ENCODE measurements around the gene PROS1. TPM values are rescaled to one million over a fixed set of nuclear protein-coding genes. Genes with fewer than 3 reads are reported as not detected.
A peak's percentile ranks its signal among the peaks of the same experiment; 100 is the strongest.

PROS1 gene
- total and polyA plus RNA-seq, 12 donors: 13.0 to 147 (median 41.4) TPM

GRCh38 chr3:93911206-93911605 lies 62.5 kb downstream of the PROS1 start:
- Histone ChIP-seq H3K4me3 (no peak overlapping the region), H3K27me3 (no peaks in the 10 kb centered on the region), H3K9me3 (peaks cover 0 to 15% (median 0%) of the 10 kb centered on the region in 11 donors), H3K4me1 (peaks cover 0 to 5% (median 0%) of the 10 kb centered on the region in 9 donors), H3K27ac (no peak overlapping the region), H3K36me3 (no peaks in the 10 kb centered on the region)
- 87 to 90% methylated on average over 2 of the region's 2 CpGs for WGBS, 2 donors
- intact Hi-C loops (cut with DNase I): no loop called here
- TF ChIP-seq, protein P1, sequence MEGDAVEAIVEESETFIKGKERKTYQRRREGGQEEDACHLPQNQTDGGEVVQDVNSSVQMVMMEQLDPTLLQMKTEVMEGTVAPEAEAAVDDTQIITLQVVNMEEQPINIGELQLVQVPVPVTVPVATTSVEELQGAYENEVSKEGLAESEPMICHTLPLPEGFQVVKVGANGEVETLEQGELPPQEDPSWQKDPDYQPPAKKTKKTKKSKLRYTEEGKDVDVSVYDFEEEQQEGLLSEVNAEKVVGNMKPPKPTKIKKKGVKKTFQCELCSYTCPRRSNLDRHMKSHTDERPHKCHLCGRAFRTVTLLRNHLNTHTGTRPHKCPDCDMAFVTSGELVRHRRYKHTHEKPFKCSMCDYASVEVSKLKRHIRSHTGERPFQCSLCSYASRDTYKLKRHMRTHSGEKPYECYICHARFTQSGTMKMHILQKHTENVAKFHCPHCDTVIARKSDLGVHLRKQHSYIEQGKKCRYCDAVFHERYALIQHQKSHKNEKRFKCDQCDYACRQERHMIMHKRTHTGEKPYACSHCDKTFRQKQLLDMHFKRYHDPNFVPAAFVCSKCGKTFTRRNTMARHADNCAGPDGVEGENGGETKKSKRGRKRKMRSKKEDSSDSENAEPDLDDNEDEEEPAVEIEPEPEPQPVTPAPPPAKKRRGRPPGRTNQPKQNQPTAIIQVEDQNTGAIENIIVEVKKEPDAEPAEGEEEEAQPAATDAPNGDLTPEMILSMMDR (IDR thresholded peaks at IDR 0.05): no peak
- ATAC-seq: no peak
- DNase-seq: no peak

GRCh38 chr3:93910097-93910496 lies 63.6 kb downstream of the PROS1 start:
- DNase-seq (no peak), ATAC-seq (no peak)
- TF ChIP-seq, protein P1 (IDR thresholded peaks at IDR 0.05): no peak
- Histone ChIP-seq H3K27ac (no peak overlapping the region), H3K27me3 (no peaks in the 10 kb centered on the region), H3K4me1 (peaks cover 0 to 5% (median 0%) of the 10 kb centered on the region in 9 donors), H3K4me3 (no peak overlapping the region), H3K9me3 (peaks cover 0 to 15% (median 0%) of the 10 kb centered on the region in 11 donors), H3K36me3 (peaks cover 0 to 7% (median 0%) of the 10 kb centered on the region in 9 donors)
- intact Hi-C loops (cut with DNase I): no loop called here

GRCh38 chr3:93907132-93907531 lies 66.6 kb downstream of the PROS1 start:
- intact Hi-C loops (cut with DNase I): loop anchor here in 6 of 10 donors (5.0 to 10.0 kb wide), 2 partner anchors 158 to 160 kb away; partner anchors contain the start of genes DHFR2 (in 2 of the 6) and NSUN3 (in 2 of the 6)

DNA sequence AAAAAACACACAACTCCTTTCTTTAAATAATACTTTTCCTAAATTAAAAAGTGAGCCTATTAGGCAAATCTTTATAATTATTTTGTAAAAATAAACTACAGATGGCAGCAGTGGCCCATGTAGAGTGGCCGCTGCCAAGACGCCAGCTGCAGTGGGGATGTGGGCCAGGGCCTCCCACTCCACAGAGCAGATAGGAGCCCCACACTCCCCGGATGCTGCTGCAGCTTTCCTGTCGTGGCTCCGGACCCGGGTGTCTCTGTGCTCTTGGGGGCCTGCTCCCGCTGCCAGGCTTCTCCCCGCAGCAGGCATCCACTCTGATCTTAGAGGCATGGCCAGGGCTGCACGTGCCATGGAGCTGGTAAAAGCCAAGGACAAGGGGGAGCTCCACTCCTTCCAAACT lies 67.5 kb downstream of the PROS1 start:
- Histone ChIP-seq H3K9me3 (no peaks in the 10 kb centered on the region), H3K4me1 (peaks cover 0 to 5% (median 0%) of the 10 kb centered on the region in 9 donors), H3K4me3 (no peak overlapping the region), H3K36me3 (peaks cover 0 to 37% (median 3%) of the 10 kb centered on the region in 9 donors), H3K27me3 (no peaks in the 10 kb centered on the region), H3K27ac (no peak overlapping the region)
- intact Hi-C loops (cut with DNase I): loop anchor here in 6 of 10 donors (5.0 to 10.0 kb wide), 2 partner anchors 159 to 161 kb away; partner anchors contain the start of genes DHFR2 (in 2 of the 6) and NSUN3 (in 2 of the 6)
- ATAC-seq: peak in 7 of 8 donors; percentile 47 to 86 (median 81)
- 73 to 79% methylated on average over 9 of the region's 9 CpGs for WGBS, 2 donors
- TF ChIP-seq, protein P1 (IDR thresholded peaks at IDR 0.05): peak in 5 of 9 donors; percentile 29 to 52 (median 46)
- DNase-seq: peak; percentile 30 to 33

More at GRCh38 chr3:93907132-93907531, 66.6 kb downstream of the PROS1 start:
- WGBS, 2 donors: 94 to 100% methylated on average over 1 of the region's 1 CpG
- TF ChIP-seq, protein P1 (IDR thresholded peaks at IDR 0.05): no peak
- Histone ChIP-seq H3K4me1 (peaks cover 0 to 5% (median 0%) of the 10 kb centered on the region in 9 donors), H3K36me3 (peaks cover 0 to 31% (median 3%) of the 10 kb centered on the region in 9 donors), H3K4me3 (no peak overlapping the region), H3K27me3 (no peaks in the 10 kb centered on the region), H3K9me3 (peaks cover 0 to 6% (median 0%) of the 10 kb centered on the region in 11 donors), H3K27ac (no peak overlapping the region)
- DNase-seq: no peak
- ATAC-seq: peak in 2 of 8 donors; percentile 8 to 11

All from heart right ventricle (tissue), 16 donors.